Endothelial cell of umbilical vein (primary cell): ENCODE data around the gene HMHB1. TPM values are rescaled to one million over a fixed set of nuclear protein-coding genes. Genes with fewer than 3 reads are reported as not detected.

Experiments used
- BruUV-seq: library from RNA; stranded (reverse); fragments of 400-500 nt; replicated peaks from 2 replicates; lab custom pipeline; 2021; lab: Mats Ljungman, UMichigan
- CTCF ChIA-PET: fragments of 300-600, 350-600 bp; sonication (Branson Sonifier 250); formaldehyde crosslinking; loops from one replicate; lab custom pipeline; 2021; ENCODE audit warnings: antibody characterized with exemption, inconsistent platforms; lab: Charles Lee
- POLR2A ChIA-PET: fragments of 300-600, 350-600 bp; sonication (Branson Sonifier 250); formaldehyde crosslinking; loops from one replicate; lab custom pipeline; 2021; ENCODE audit warnings: antibody characterized with exemption, inconsistent platforms; lab: Charles Lee
- DNase-seq: peaks from one replicate; pipeline ENCODE4 v3.0.0-alpha.2; 2011; ENCODE audit warnings: low read depth, low spot score
- FAIRE-seq: peaks from 2 replicates; lab custom pipeline; 2011; peaks lifted over from hg19 to GRCh38; lab: Jason Lieb, UNC
- H2AFZ ChIP-seq: 2 replicates; pipeline ENCODE4 v1.6.0; 2012; ENCODE audit warnings: low read depth, low read length, control low read depth, inconsistent platforms
- H3K27ac ChIP-seq: 2 replicates; pipeline ENCODE4 v1.5.1; 2011; ENCODE audit warnings: low read depth, mild to moderate bottlenecking, control low read depth, low read length, moderate library complexity; ENCODE audit not compliant: insufficient read depth
- H3K27me3 ChIP-seq, 2 experiments: 2 replicates each; pipeline versions ENCODE4 v1.6.0 to v1.6.1; 2011; ENCODE audit warnings: low read length in 2 of 2, mixed read lengths in 1 of 2; ENCODE audit not compliant: control insufficient read depth in 2 of 2, insufficient read depth in 2 of 2
- H3K36me3 ChIP-seq, 2 experiments: 2 replicates in 1 of 2; 3 replicates in 1 of 2; pipeline ENCODE4 v1.5.1; 2011; ENCODE audit warnings: low read length in 2 of 2, mild to moderate bottlenecking in 1 of 2, moderate library complexity in 1 of 2; ENCODE audit not compliant: control insufficient read depth in 2 of 2, insufficient read depth in 2 of 2; ENCODE audit errors: extremely low read depth in 1 of 2
- H3K4me1 ChIP-seq: 3 replicates; pipeline ENCODE4 v1.5.1; 2011; ENCODE audit warnings: mild to moderate bottlenecking, low read length; ENCODE audit not compliant: control insufficient read depth, insufficient read depth; ENCODE audit errors: extremely low read depth
- H3K4me2 ChIP-seq: 2 replicates; pipeline ENCODE4 v1.6.1; 2011; ENCODE audit warnings: low read length, control low read depth, mixed read lengths; ENCODE audit not compliant: insufficient read depth
- H3K4me3 ChIP-seq, 3 experiments: fragments of 200-600 bp in 1 of 3; sonication (generic), shearing (Covaris generic) in 1 of 3; replicated peaks in 1 of 3; 2 replicates each; pipeline ENCODE4 v1.5.1; 2011 to 2016; ENCODE audit warnings: control low read depth in 3 of 3, low read length in 3 of 3, mild to moderate bottlenecking in 2 of 3, inconsistent platforms in 1 of 3, low read depth in 1 of 3, moderate library complexity in 1 of 3; ENCODE audit not compliant: insufficient read depth in 1 of 3
- H3K79me2 ChIP-seq: 2 replicates; pipeline ENCODE4 v1.6.0; 2012; ENCODE audit warnings: low read length, inconsistent platforms; ENCODE audit not compliant: control insufficient read depth, insufficient read depth
- H3K9ac ChIP-seq: replicated peaks from 2 replicates; pipeline ENCODE3; 2011; ENCODE audit warnings: low read length, control low read depth; ENCODE audit not compliant: insufficient read depth; ENCODE audit errors: extremely low read depth
- H3K9me1 ChIP-seq: replicated peaks from 3 replicates; pipeline ENCODE4 v1.6.0; 2011; ENCODE audit warnings: mild to moderate bottlenecking, low read length; ENCODE audit not compliant: control insufficient read depth, insufficient read depth; ENCODE audit errors: extremely low read depth
- H3K9me3 ChIP-seq: replicated peaks from 2 replicates; pipeline ENCODE4 v1.5.1; 2012; ENCODE audit warnings: low read length, inconsistent platforms; ENCODE audit not compliant: control insufficient read depth, insufficient read depth
- H4K20me1 ChIP-seq: replicated peaks from 2 replicates; pipeline ENCODE3; 2011; ENCODE audit warnings: mild to moderate bottlenecking, low read length; ENCODE audit not compliant: control insufficient read depth, insufficient read depth; ENCODE audit errors: extremely low read depth
- CTCF ChIP-seq, 2 donors: IDR thresholded peaks; 1 replicate in 1 of 2; 2 replicates in 1 of 2; pipeline ENCODE4 v1.5.1; 2011; ENCODE audit warnings: low read length in 2 of 2, mild to moderate bottlenecking in 2 of 2, moderate library complexity in 2 of 2, control low read depth in 1 of 2, inconsistent platforms in 1 of 2, low read depth in 1 of 2; ENCODE audit not compliant: insufficient read depth in 1 of 2; ENCODE audit errors: extremely low read depth in 1 of 2
- EZH2 ChIP-seq: IDR thresholded peaks from 2 replicates; pipeline ENCODE4 v1.6.1; 2012; ENCODE audit warnings: borderline replicate concordance, low read depth, mild to moderate bottlenecking, moderate library complexity, low read length, inconsistent platforms; ENCODE audit not compliant: severe bottlenecking
- FOS ChIP-seq: IDR thresholded peaks from 2 replicates; pipeline ENCODE4 v1.6.1; 2011; ENCODE audit warnings: mild to moderate bottlenecking, low read length, moderate library complexity, borderline replicate concordance; ENCODE audit not compliant: insufficient read depth
- GATA2 ChIP-seq: IDR thresholded peaks from 2 replicates; pipeline ENCODE4 v1.7.0; 2011; ENCODE audit warnings: low read depth, mild to moderate bottlenecking, moderate library complexity, mixed read lengths, low read length; ENCODE audit not compliant: insufficient read length, insufficient read depth
- JUN ChIP-seq: IDR thresholded peaks from 2 replicates; pipeline ENCODE4 v1.6.1; 2011; ENCODE audit warnings: borderline replicate concordance, low read depth; ENCODE audit not compliant: insufficient read length, insufficient read depth
- MAX ChIP-seq: IDR thresholded peaks from 2 replicates; pipeline ENCODE4 v1.6.1; 2011; ENCODE audit not compliant: insufficient read depth, insufficient read length
- MYC ChIP-seq: IDR thresholded peaks from one replicate; pipeline ENCODE4 v1.6.1; 2011; ENCODE audit warnings: mild to moderate bottlenecking, low read depth, low read length
- POLR2A ChIP-seq: IDR thresholded peaks from 2 replicates; pipeline ENCODE4 v1.6.1; 2012; ENCODE audit warnings: low read depth, mild to moderate bottlenecking, control low read depth, low read length
- POLR2AphosphoS5 ChIP-seq: IDR thresholded peaks from 2 replicates; pipeline ENCODE4 v1.6.1; 2012; ENCODE audit warnings: low read depth, mild to moderate bottlenecking, control low read depth, low read length, moderate library complexity; ENCODE audit not compliant: insufficient read depth
- dilution Hi-C: fragments of 300-500 bp; cut with MboI; formaldehyde crosslinking; loops from one replicate; pipeline ENCODE4 v1.15.0; 2019; ENCODE audit warnings: low sequenced_read_pairs; ENCODE audit not compliant: extremely low pct_ligation_motif_present
- intact Hi-C: fragments of 100-400 bp; cut with micrococcal nuclease; formaldehyde crosslinking; loops from one replicate; pipeline ENCODE4 v1.10.0; 2022
- polyA plus RNA-seq, 4 experiments: library from polyadenylated mRNA; depleted of rRNA in 3 of 4; stranded (reverse) in 3 of 4; unstranded in 1 of 4; fragments of >200 nt; gene quantifications; 2 replicates each; pipeline versions ENCODE4 v1.2.1 to v1.2.3, GENCODE V29; 2011 to 2012; ENCODE audit warnings: missing spikeins in 1 of 4
- total RNA-seq: library from RNA; stranded (reverse); gene quantifications from 2 replicates; pipeline ENCODE4 v1.2.3, GENCODE V29; 2021

HMHB1 gene
- total and polyA plus RNA-seq, 2 donors (not counting 3 experiments of a cell fraction or from before 2014, with no cell fraction given): not detected

GRCh38 chr5:143805861-143806260, 6.1 kb upstream of the HMHB1 start:
- BruUV-seq: no TSS peak
- Histone ChIP-seq H3K27me3 (no peaks in the 10 kb centered on the region), H3K4me3 (no peak overlapping the region), H3K9ac (no peak overlapping the region), H3K36me3 (no peaks in the 10 kb centered on the region), H3K4me1 (no peaks in the 10 kb centered on the region), H3K4me2 (no peak overlapping the region), H3K27ac (no peak overlapping the region), H3K9me3 (no peaks in the 10 kb centered on the region), H3K9me1 (no peaks in the 10 kb centered on the region), H2AFZ (no peak overlapping the region), H4K20me1 (no peaks in the 10 kb centered on the region), H3K79me2 (no peaks in the 10 kb centered on the region)
- TF ChIP-seq GATA2: no peak
- TF ChIP-seq FOS: no peak
- TF ChIP-seq CTCF (IDR thresholded peaks at IDR 0.05; ENCODE audit: extremely low read depth in 1 of 2, insufficient read depth in 1 of 2, low read depth in 1 of 2, low read length in 2 of 2): no peak
- no peak for TF ChIP-seq JUN
- TF ChIP-seq POLR2A: no peak
- TF ChIP-seq POLR2AphosphoS5: no peak
- TF ChIP-seq MYC: no peak
- intact Hi-C loops: no loop called here
- CTCF ChIA-PET: interaction anchor here (0.7 kb wide), 1 partner anchor 160 kb away, joined by 3 read pairs; no protein-coding TSS in a partner anchor
- no peak for DNase-seq
- POLR2A ChIA-PET: no interaction called here
- dilution Hi-C loops: no loop called here
- no peak for FAIRE-seq

- H3K4me1 ChIP-seq: no peaks in the 10 kb centered on the region
- H3K4me2 ChIP-seq: no peak overlapping the region
- DNase-seq: no peak
- no TSS peak for BruUV-seq
- CTCF ChIA-PET: no interaction called here
- no peak overlapping the region for H2AFZ ChIP-seq
- no peaks in the 10 kb centered on the region for H4K20me1 ChIP-seq
- no peaks in the 10 kb centered on the region for H3K36me3 ChIP-seq
- H3K9me3 ChIP-seq: no peaks in the 10 kb centered on the region
- H3K79me2 ChIP-seq: no peaks in the 10 kb centered on the region
- dilution Hi-C loops: no loop called here
- no peak for FAIRE-seq
- no peak overlapping the region for H3K4me3 ChIP-seq
- no peak overlapping the region for H3K27ac ChIP-seq
- TF ChIP-seq EZH2 (no peak), FOS (no peak), JUN (no peak), POLR2A (no peak), POLR2AphosphoS5 (no peak), MYC (no peak), GATA2 (no peak), CTCF (IDR thresholded peaks at IDR 0.05; ENCODE audit: extremely low read depth in 1 of 2, insufficient read depth in 1 of 2, low read depth in 1 of 2, low read length in 2 of 2) (no peak), MAX (no peak)
- H3K9me1 ChIP-seq: no peaks in the 10 kb centered on the region
- intact Hi-C loops: no loop called here
- no peaks in the 10 kb centered on the region for H3K27me3 ChIP-seq
- POLR2A ChIA-PET: no interaction called here
- H3K9ac ChIP-seq: no peak overlapping the region
Observed at GRCh38 chr5:143806579-143806978, 5.4 kb upstream of the HMHB1 start.
